Astrocyte (in vitro differentiated cells and primary cell): ENCODE data around the gene RAPGEF3.

Experiments
- CTCF ChIP-seq: IDR thresholded peaks from 2 replicates; pipeline ENCODE4 v1.5.1; 2011; ENCODE audit warnings: low read depth, mild to moderate bottlenecking, inconsistent platforms, low read length, moderate library complexity; ENCODE audit not compliant: insufficient read depth
- EZH2 ChIP-seq: IDR thresholded peaks from 2 replicates; pipeline ENCODE4 v1.6.1; 2012; ENCODE audit warnings: mild to moderate bottlenecking, low read length, inconsistent platforms; ENCODE audit not compliant: insufficient read depth

- TF ChIP-seq CTCF (no peak), EZH2 (no peak)
Observed at GRCh38 chr12:47717046-47717442, 41.6 kb downstream of the RAPGEF3 start.
